Smooth muscle cell (in vitro differentiated cells): ENCODE data around the gene SMARCA4. TPM values are rescaled to one million over a fixed set of nuclear protein-coding genes. Genes with fewer than 3 reads are reported as not detected.

Source experiments
- DNase-seq: peaks from one replicate; lab custom pipeline; 2025; ENCODE audit not compliant: unreplicated experiment; lab: John Stamatoyannopoulos, UW
- H2AFZ ChIP-seq: fragments of 200-600 bp; sonication (generic); 2 replicates; pipeline ENCODE4 v1.6.0; 2016; ENCODE audit warnings: antibody characterized with exemption, low read depth, mild to moderate bottlenecking
- H3F3A ChIP-seq: fragments of 200-600 bp; sonication (generic); 2 replicates; pipeline ENCODE4 v1.6.0; 2017; ENCODE audit warnings: antibody characterized with exemption, low read depth
- H3K27ac ChIP-seq: fragments of 200-600 bp; sonication (generic); 2 replicates; pipeline ENCODE4 v1.5.1; 2016; ENCODE audit warnings: low read depth, mild to moderate bottlenecking
- H3K27me3 ChIP-seq: fragments of 200-600 bp; sonication (generic); 2 replicates; pipeline ENCODE4 v1.6.1; 2016; ENCODE audit warnings: low read depth, mild to moderate bottlenecking
- H3K36me3 ChIP-seq: fragments of 200-600 bp; sonication (generic); 2 replicates; pipeline ENCODE4 v1.5.1; 2016; ENCODE audit warnings: low read depth
- H3K4me1 ChIP-seq: fragments of 200-600 bp; sonication (generic); 2 replicates; pipeline ENCODE4 v1.5.1; 2016; ENCODE audit warnings: low read depth
- H3K4me2 ChIP-seq: fragments of 200-600 bp; sonication (generic); 2 replicates; pipeline ENCODE4 v1.6.0; 2016; ENCODE audit warnings: mild to moderate bottlenecking
- H3K4me3 ChIP-seq: fragments of 200-600 bp; sonication (generic); 2 replicates; pipeline ENCODE4 v1.5.1; 2016; ENCODE audit warnings: mild to moderate bottlenecking
- H3K79me2 ChIP-seq: fragments of 200-600 bp; sonication (generic); 2 replicates; pipeline ENCODE4 v1.6.0; 2016; ENCODE audit warnings: low read depth, mild to moderate bottlenecking
- H3K9ac ChIP-seq: fragments of 200-600 bp; sonication (generic); 2 replicates; pipeline ENCODE4 v1.6.0; 2016; ENCODE audit warnings: low read depth
- H3K9me3 ChIP-seq: fragments of 200-600 bp; sonication (generic); replicated peaks from 2 replicates; pipeline ENCODE4 v1.5.1; 2016; ENCODE audit warnings: low read depth
- H4K20me1 ChIP-seq: fragments of 200-600 bp; sonication (generic); 2 replicates; pipeline ENCODE4 v1.6.0; 2016; ENCODE audit warnings: low read depth
- CTCF ChIP-seq: fragments of 200-600 bp; sonication (generic); IDR thresholded peaks from 2 replicates; pipeline ENCODE4 v1.5.1; 2017; ENCODE audit warnings: borderline replicate concordance, mild to moderate bottlenecking, antibody characterized with exemption; ENCODE audit not compliant: insufficient read depth, poor library complexity, severe bottlenecking
- WGBS: methylation state at CpG from one replicate; pipeline ENCODE4 v1.1.7; 2016; ENCODE audit warnings: low lambda C conversion rate; 5-methylcytosine and 5-hydroxymethylcytosine counted together
- polyA plus RNA-seq: library from polyadenylated mRNA; unstranded; fragments of >200 nt; fragmentation: Nextera tagmentation; extraction: Ambion mirVana; gene quantifications from 2 replicates; pipeline ENCODE4 v1.2.1, GENCODE V29; 2016
- total RNA-seq: library from RNA; depleted of rRNA; stranded (reverse); fragments of >200 nt; gene quantifications from 2 replicates; pipeline ENCODE4 v1.2.3, GENCODE V29; 2014

The SMARCA4 gene
- total and polyA plus RNA-seq, 2 experiments from 2014 or later, result 59.6 to 100 TPM

- Histone ChIP-seq H3K27me3 (no peaks in the 10 kb centered on the region), H3K4me1 (no peaks in the 10 kb centered on the region), H3K27ac (no peak overlapping the region), H3K79me2 (no peaks in the 10 kb centered on the region), H3K4me2 (no peak overlapping the region), H3K36me3 (no peaks in the 10 kb centered on the region), H2AFZ (no peak overlapping the region), H3F3A (no peaks in the 10 kb centered on the region), H3K9ac (no peak overlapping the region), H4K20me1 (no peaks in the 10 kb centered on the region), H3K4me3 (no peak overlapping the region), H3K9me3 (no peaks in the 10 kb centered on the region)
- DNase-seq, result no peak
- whole genome bisulfite sequencing, result 88% methylated on average over 3 of the region's 3 CpGs
- no peak for TF ChIP-seq CTCF
Measured at GRCh38 chr19:11063434-11063833, 102.6 kb downstream of the SMARCA4 start.

- Histone ChIP-seq H3K27me3 (no peaks in the 10 kb centered on the region), H3K79me2 (no peaks in the 10 kb centered on the region), H3F3A (no peaks in the 10 kb centered on the region), H3K27ac (no peak overlapping the region), H3K9ac (no peak overlapping the region), H3K4me1 (no peaks in the 10 kb centered on the region), H3K4me3 (no peak overlapping the region), H3K36me3 (no peaks in the 10 kb centered on the region), H3K9me3 (no peaks in the 10 kb centered on the region), H4K20me1 (no peaks in the 10 kb centered on the region), H2AFZ (no peak overlapping the region), H3K4me2 (no peak overlapping the region)
- DNase-seq, result no peak
- 93% methylated on average over 10 of the region's 10 CpGs for WGBS
- TF ChIP-seq CTCF, result no peak
Measured at GRCh38 chr19:11064831-11065303, 104.0 kb downstream of the SMARCA4 start.

- no peak overlapping the region for H3K9ac ChIP-seq
- H3K27ac ChIP-seq, result no peak overlapping the region
- no peak overlapping the region for H2AFZ ChIP-seq
- no peaks in the 10 kb centered on the region for H3K4me1 ChIP-seq
- H3F3A ChIP-seq, result no peaks in the 10 kb centered on the region
- no peaks in the 10 kb centered on the region for H3K79me2 ChIP-seq
- no peak overlapping the region for H3K4me2 ChIP-seq
- no peaks in the 10 kb centered on the region for H4K20me1 ChIP-seq
- WGBS, result over 99% methylated on average over 5 of the region's 5 CpGs
- no peak overlapping the region for H3K4me3 ChIP-seq
- no peak for DNase-seq
- H3K9me3 ChIP-seq, result no peaks in the 10 kb centered on the region
- H3K27me3 ChIP-seq, result no peaks in the 10 kb centered on the region
- TF ChIP-seq CTCF, result no peak
- no peaks in the 10 kb centered on the region for H3K36me3 ChIP-seq
Measured at GRCh38 chr19:11066326-11066725, 105.5 kb downstream of the SMARCA4 start.

GRCh38 chr19:11067356-11068113, 106.7 kb downstream of the SMARCA4 start:
- no peak overlapping the region for H3K9ac ChIP-seq
- no peaks in the 10 kb centered on the region for H4K20me1 ChIP-seq
- H3K36me3 ChIP-seq, result no peaks in the 10 kb centered on the region
- DNase-seq, result no peak
- no peak overlapping the region for H3K4me2 ChIP-seq
- H3K27me3 ChIP-seq, result no peaks in the 10 kb centered on the region
- no peak for TF ChIP-seq CTCF
- H3F3A ChIP-seq, result no peaks in the 10 kb centered on the region
- H3K79me2 ChIP-seq, result no peaks in the 10 kb centered on the region
- WGBS, result 84% methylated on average over 8 of the region's 8 CpGs
- no peaks in the 10 kb centered on the region for H3K4me1 ChIP-seq
- no peaks in the 10 kb centered on the region for H3K9me3 ChIP-seq
- no peak overlapping the region for H2AFZ ChIP-seq
- no peak overlapping the region for H3K27ac ChIP-seq
- H3K4me3 ChIP-seq, result no peak overlapping the region
